Loucy (cell line): ENCODE measurements around the gene SLC6A11.

Source experiments
- EZH2phosphoT487 ChIP-seq: fragments of 200-600 bp; IDR thresholded peaks from 2 replicates; pipeline ENCODE4 v1.6.1; 2018; ENCODE audit warnings: antibody characterized with exemption, mild to moderate bottlenecking, moderate library complexity, borderline replicate concordance
- TF ChIP-seq, protein P1 (sequence below): fragments of 200-600 bp; sonication (generic); conservative IDR thresholded peaks from 2 replicates; pipeline ENCODE4 v1.5.1; 2014; ENCODE audit warnings: mild to moderate bottlenecking, antibody characterized with exemption, low read length

DNA sequence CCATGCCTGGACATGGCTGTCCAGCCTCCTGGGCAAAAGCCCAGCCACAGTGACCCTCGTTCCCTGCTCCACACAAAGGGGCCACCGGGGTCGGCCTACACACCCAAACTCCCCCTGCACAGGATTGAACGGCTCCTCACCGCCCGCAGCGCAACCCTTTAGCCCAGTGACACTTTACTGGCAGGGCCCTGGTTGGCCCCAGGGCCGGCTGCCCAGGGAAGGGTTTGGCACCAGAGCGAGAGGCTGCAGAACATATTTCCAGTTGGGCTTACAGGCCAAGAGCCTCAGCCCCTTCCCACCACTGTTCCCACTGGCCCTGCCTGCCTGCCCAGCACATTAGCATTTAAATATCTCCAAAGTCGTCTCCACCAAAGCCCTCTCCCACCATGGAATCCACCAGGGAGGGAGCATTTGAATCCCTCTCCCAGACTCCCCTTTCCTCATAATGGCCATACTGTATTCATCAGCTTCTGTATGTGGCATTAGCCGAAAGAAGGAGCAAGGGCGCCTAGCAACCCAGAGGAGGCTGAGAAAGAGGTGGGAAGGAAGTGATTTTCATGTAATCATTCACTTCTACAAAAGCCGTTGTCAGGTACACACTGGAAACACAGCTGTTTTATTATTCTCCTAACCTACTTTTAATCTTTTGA lies 85.4 kb downstream of the SLC6A11 start:
- no peak for TF ChIP-seq EZH2phosphoT487
- TF ChIP-seq, protein P1, sequence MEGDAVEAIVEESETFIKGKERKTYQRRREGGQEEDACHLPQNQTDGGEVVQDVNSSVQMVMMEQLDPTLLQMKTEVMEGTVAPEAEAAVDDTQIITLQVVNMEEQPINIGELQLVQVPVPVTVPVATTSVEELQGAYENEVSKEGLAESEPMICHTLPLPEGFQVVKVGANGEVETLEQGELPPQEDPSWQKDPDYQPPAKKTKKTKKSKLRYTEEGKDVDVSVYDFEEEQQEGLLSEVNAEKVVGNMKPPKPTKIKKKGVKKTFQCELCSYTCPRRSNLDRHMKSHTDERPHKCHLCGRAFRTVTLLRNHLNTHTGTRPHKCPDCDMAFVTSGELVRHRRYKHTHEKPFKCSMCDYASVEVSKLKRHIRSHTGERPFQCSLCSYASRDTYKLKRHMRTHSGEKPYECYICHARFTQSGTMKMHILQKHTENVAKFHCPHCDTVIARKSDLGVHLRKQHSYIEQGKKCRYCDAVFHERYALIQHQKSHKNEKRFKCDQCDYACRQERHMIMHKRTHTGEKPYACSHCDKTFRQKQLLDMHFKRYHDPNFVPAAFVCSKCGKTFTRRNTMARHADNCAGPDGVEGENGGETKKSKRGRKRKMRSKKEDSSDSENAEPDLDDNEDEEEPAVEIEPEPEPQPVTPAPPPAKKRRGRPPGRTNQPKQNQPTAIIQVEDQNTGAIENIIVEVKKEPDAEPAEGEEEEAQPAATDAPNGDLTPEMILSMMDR, result no peak
